HG03175 (cell line): Measurements from ENCODE around the gene TFRC.
"Not testable (repeated sequence)": the region's sequence is repeated elsewhere in the genome, so short reads cannot be mapped to it uniquely, and the experiment has no call there.

ENCODE experiments used
- ATAC-seq: cut with Tn5 transposase; IDR thresholded peaks from one replicate; pipeline ENCODE4 v1.9.1; 2021; ENCODE audit warnings: mild to moderate bottlenecking, moderate library complexity; ENCODE audit not compliant: unreplicated experiment

TFRC gene

DNA sequence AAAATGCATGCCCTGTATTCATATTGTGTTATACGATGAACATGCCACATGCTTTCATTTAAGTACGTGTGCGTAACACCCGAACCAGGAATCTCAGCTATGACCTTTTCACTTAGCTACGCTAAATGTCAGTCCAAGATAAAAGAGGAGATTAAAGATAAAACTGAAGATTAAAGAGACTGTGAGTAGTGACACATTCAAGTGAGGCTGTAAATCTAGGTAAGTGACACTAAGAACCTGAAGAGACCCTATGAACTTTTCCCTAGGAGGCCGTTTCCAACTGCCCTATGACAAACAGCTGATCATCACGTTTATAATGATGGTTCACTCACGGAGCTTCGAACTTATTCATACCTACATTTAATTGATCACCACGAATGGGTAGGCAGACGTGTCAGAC lies 32.2 kb downstream of the TFRC start:
- no peak for ATAC-seq

DNA sequence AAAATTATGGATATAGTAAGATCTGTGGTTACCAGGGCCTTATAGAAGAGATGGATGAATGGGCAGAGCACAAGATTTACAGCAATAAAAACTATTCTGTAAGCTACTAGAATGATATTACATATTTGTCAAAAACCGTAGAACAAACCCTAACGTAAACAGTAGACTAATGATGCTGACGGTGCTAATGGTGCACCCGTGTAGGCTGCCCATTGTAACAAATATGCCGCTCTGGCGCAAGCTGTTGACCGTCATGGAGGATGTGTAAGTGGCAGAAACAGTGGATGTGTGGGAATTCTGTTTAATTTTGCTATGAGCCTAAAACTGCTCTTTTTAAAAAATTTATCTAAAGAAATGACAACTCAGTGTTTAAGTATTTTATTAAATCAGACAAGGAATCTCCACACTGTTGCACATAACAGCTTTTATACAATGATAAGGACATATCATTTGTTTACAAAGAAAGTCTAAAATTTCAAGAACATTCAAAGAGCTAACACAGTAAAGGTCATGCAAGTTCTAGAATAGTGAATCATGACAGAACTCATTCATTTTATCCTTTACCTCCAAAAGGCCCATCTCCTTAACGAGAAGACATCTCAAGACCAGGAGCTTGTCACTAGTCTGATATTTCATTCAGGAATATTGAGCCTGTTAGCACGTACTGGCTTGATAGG lies 32.8 kb downstream of the TFRC start:
- no peak for ATAC-seq

DNA sequence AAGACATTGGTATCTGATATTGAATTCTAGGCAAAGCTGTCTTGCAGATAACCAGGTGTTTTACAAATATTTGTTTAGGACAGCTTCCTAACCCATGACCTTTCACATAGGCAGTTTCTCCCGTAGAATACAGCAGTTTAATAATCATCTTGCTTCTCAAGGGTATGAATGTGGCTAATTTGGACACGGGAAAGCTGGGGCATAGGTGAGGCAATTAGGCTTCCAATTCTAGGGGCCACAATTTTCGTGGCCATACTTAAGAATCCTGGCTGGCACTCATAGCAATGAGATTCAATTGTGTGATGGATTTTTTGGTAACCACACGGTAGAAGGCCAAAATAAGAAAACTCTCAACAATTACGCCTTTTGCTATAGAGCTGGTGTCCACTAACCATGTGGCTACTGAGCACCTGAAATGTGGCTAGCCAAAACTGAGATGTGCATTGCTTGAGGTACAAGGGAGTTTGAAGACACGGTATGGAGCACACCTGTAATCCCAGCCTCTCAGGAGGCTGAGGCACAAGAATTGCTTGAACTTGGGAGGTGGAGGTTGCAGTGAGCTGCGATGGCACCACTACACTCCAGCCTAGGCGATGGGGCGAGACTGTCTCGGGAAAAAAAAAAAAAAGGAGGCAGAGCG lies 34.4 kb downstream of the TFRC start:
- no peak for ATAC-seq

DNA sequence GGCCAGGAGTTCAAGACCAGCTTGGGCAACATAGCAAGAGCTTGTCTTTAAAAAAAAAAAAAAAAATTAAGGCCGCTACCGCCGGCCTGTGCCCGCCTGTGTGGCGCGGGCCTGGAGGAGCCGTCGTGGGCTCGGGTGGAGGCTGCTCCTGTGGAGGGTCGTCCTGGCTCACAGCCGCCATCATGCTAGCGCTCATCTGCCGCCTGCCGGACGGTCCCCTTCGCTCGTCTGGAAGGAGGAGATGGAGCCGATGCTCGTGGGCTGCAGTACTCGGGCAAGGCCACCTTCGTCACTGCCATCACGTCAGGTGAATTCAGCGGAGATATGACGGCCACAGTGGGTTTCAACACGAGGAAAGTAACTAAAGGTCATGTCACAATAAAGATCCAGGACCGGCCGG lies 37.4 kb downstream of the TFRC start:
- ATAC-seq = no peak

DNA sequence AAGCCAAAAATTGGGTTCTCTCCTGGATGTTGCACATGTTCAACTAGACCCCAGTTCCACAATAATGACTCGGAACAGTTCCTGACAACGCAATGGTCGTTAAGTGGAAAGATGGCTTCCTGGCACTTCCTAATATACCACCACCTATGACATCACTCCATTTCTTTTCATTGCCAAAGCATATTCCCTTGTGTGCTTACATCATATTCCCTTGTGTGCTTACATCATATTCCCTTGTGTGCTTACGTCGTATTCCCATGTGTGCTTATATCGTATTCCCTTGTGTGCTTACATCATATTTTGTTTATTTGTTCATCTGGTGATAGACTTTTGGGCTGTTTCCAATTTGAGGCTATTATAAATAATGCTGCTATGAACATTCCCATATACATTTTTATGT lies 39.2 kb downstream of the TFRC start:
- ATAC-seq = no peak

DNA sequence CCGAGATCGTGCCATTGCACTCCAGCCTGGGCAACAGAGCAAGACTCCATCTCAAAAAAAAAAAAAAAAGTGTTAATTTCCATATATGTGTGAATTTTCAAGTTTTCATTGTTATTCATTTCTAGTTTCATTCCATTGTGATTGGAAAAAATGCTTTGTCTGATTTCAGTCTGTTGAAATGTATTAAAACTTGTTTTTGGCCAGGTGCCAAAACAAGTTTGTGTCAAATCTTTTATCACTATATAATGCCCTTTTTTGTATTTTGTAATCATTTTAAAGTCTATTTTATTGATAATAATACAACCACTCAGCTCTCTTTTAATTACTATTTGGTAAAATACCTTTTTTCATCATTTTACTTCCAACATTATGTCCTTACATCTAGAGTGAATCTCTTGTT lies 42.5 kb downstream of the TFRC start:
- ATAC-seq = no peak

DNA sequence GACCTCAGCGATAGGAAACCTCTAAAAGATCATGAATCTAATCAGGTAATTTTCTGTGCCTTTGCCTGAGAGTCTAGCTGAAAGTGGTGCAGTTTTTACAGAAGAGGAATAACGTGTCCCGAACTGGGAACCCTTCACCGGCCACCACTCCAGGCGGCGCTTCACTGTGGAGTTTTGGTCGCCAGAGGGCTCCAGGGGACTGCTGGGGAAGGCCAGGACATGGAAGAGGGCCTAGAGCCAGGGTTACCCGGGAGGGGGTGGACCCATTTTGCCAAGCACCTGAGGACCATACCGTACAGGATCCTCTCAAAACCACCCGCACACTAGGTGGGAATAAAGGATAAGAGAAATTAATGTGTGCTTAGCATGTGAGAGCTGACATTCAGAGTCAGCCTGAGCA lies 55.8 kb downstream of the TFRC start:
- ATAC-seq = not testable (repeated sequence)

DNA sequence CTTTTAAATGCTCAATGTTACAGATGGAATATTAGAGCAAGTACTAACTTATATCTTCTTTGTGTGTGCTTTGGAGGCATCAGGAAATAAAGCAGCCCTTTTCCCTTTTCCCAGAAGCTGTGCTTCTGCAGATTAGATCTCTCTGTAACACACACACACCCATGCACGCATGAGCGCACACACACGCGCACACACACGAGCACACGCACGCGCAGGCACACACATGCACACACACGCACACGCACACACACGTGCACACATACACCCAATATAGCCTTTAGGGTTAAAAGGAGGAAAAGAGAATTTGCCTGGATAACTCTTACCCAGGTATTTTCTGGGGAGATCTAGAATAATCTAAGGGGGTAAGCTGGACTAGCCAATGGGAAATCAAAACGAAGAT lies 56.9 kb downstream of the TFRC start:
- no peak for ATAC-seq

DNA sequence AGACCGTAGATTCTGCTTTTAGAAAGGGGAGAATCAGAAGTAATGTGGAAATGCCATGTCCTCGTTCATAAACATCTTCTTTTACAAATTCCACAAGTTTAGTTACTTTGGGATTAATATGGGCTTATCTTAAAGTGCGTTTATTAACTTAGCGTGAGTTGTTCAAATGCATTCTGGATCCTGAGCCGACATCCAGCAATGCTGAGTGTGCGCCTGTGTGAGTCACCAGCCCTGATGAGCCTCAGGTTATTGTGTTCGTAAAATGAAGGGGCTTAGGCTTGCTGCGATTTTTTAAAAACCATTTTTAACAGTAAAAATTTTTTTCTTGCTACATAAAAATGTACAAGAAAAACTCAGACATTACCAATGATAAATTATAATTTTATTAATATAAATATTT lies 57.9 kb downstream of the TFRC start:
- ATAC-seq = no peak

DNA sequence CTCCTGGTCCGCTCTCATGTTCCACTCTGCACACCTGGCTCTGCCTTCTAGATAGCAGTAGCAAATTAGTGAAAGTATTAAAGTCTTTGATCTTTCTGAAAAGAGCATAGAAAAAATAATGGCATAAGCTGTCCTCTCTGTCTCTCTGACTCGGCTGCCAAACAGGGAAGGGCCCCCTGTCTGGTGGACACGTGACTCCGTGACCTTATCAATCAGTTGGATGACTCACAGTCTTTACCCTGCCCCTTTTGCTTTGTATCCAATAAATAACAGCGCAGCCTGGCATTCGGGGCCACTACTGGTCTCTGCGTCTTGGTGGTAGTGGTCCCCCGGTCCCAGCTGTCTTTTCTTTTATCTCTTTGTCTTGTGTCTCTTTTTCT lies 59.4 kb downstream of the TFRC start:
- not testable (repeated sequence) for ATAC-seq

DNA sequence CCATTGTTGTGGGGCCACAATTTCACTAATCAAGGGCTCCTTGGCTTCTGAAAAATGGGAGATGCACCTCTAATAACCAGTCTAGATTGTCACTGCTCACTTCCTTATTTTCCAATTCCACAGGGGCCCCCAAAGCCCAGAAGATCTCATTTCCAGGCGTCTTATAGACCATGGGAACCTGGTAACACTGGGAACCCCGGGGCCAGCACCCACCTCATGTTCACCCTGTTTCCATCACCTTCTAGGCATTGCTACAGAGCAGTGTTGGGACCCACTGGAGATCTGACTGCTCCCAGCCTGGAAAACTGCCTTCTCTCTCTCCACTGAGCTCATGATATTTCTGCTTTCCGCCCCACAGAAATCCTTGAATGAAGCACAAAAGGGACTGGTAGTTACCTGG lies 61.5 kb downstream of the TFRC start:
- no peak for ATAC-seq

DNA sequence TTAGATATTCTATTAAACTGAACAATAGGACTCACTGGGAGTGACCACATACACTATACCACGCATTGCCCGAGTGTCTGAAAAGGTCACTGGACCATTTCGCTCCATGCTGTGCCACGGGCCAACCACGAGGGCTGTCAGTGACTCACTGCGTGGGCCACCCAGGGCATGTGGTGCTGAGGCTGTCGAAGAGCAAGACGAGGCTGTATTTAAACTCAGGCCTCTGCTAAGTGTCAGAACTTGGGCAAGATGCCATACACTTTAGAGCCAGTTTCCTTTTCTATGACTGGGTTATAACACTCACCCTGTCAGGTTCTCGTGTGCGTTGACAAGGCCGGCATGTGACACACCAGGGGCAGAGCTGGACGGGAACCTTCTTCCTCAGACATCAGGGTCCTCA lies 62.3 kb downstream of the TFRC start:
- not testable (repeated sequence) for ATAC-seq

DNA sequence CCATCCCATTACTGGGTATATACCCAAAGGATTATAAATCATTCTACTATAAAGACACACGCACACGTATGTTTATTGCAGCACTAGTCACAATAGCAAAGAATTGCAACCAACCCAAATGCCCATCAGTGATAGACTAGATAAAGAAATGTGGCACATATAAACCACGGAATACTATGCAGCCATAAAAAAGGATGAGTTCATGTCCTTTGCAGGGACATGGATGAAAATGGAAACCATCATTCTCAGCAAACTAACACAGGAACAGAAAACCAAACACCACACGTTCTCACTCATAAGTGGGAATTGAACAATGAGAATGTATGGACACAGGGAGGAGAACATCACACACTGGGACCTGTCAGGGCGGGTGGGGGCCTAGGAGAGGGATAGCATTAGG lies 63.7 kb downstream of the TFRC start:
- ATAC-seq = not testable (repeated sequence)

DNA sequence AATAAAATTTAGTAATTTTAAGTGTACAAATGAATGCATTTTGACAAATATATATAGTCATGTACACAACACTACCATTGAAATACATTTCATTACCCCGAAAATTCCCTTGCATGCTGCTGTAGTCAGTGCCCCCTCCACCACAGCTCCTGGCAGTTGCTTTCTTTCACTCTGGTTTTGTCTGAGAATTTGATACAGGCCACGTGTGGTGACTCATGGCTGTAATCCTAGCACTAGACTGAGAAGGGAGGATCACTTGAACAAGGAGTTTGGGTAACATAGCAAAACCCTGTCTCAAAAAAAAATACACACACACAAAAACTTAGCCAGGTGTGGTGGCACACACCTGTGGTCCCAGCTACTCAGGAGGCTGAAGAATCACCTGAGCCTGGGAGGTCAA lies 65.4 kb downstream of the TFRC start:
- no peak for ATAC-seq

DNA sequence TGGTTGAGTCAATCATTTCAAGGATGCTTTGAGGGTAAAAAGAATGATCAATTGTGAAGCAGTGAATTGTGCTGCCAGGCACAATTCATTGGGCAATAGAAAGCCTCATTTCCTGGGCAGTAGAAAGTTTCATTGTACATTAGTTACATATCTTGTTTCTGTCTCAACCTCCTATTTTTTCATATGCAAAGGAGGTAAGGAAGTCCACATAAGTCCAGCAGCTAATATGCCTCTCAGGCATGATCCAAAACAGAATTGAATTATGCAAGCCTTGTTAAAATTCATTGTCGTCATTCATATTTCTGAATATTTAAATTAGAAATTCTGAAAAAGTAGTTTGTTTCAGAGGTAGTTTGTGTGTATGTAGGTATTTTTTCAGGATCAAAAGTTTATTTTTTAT lies 65.8 kb downstream of the TFRC start:
- no peak for ATAC-seq

DNA sequence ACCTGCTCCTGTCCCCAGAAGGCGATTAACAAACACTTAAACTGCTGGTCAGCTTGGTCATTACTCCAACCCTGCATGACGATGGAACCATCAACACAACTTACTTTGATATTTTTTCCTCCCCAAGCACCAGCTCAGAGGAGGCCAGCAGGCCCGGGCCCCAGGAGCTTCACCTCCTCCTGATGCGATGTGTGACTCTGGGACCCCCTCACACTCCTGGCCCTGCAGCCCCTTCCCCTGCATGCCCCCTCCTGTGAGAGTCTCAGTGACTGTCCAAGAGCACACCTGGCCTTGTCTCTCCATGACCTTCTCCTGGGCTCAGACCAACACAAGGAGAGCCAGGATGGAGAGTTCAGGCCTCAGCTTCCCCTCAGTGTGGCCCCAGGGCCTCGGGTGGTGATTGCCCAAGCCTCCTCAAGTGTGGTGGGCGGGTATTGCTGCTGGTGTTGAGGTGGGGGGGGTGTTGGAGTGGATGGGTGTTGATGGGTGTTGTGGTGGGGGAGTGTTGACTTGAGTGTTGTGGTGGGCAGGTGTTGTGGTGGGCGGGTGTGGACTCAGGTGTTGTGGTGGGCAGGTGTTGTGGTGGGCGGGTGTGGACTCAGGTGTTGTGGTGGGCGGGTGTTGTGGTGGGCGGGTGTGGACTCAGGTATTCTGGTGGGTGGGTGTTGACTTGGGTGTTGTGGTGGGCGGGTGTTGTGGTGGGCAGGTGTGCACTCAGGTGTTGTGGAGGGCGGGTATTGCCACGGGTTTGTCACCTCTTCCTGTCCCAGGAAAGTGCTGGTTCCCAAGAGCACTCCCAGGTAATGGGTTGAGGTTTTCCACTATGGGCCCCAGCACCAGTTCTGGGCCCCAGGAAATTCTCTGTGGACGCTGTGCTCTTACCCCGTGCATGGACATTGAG lies 68.1 kb downstream of the TFRC start:
- no peak for ATAC-seq

DNA sequence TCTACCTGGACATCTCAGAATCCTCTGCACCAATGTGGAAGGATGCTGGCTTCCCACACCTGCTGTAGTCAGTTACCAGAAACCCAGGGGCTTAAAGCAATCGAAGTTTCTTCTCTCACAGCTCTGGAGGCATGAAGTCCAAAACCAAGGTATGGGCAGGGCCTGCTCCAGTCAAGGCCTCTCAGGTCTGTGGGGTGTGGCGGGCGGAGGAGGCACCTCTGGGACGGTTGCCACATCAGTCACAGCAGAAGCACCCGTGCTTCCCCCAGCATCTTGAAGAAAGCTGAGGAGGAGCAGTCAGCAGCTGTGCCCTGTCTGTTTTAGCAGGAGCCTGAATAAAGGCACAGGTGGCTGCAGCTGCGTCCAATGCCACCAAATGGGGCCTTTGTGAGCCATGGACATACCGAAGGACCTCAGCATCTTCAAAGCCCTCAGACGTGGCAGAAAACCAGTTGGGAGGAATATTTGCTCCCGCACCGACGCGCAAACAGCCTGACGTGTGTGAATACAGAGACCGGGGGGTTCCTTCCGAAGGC lies 68.9 kb downstream of the TFRC start:
- no peak for ATAC-seq

DNA sequence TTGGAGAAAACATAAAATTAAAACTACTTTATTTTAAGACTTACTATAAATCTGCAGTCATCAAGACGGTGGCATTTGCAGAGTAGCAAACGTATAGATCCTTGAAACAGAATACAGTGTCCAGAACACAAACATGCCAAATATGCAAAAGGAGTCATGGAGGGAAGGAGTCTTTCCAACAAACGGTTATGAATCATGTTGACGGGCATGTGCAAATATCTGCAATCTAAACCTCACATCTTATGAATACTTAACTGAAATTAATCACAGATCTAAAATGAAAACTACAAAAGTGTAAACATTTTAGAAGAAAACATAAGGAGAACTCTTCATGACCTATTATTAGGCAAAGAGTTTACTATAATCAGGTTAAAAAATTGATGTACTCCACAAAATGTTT lies 69.4 kb downstream of the TFRC start:
- no peak for ATAC-seq

DNA sequence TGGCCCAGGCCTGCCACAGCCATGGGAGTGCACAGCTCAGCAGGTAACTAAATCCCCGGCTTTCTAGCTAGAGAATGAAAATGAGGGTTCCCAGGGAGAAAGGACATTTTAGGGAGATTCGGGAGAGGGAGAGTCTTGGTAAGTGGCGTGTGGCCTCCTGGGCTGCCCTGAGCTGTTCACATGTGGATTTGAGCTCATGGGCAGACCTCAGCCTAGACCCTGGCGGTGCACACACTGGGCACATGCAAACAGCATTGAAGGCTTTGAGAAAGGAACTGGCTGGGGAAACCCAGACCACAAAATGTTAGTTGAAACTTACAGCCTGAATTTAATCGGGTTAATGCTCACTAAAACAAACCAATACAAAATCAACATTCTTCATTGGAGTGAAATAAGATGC lies 72.4 kb downstream of the TFRC start:
- ATAC-seq = no peak

DNA sequence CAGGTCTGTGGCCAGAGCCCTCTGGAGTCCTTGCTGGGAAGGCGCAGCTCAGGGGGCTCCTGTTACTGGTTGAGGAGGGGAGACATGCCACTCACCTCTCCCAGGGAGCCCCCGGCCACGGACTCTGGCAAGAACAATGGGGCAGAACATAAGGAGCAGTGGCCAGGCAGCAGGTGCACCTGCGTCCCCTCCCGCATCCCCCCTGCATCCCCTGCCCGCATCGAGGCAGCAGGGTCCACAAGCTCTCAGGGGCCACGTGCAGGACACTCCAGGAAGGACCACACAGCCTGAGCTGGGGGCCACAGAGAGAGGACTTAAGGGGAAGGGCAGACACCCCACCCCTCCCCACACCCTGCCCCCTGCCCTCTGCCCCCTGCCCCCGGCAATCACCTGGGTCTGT lies 73.0 kb downstream of the TFRC start:
- ATAC-seq = no peak

DNA sequence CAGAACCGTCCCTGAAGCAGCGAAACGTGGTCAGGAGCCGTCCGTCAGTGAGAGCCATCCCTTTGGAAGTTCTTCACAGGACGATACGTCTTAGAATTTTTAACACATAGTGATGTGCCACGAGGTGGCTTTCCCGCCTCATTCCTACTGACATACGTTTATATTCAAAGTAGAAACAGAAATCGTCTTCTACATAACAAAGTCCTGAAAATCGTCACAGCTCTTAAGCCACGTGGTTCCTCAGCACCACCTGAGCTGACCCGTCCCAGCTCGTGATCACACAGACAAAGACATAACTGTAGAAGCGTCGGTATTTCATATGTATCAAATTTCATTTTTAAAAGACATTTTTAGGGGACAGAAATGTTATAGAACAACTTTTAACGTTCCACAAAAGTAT lies 73.5 kb downstream of the TFRC start:
- ATAC-seq = no peak
